GM18873 (cell line): ENCODE data around the gene COA1.
"Not testable (repeated sequence)": the region's sequence is repeated elsewhere in the genome, so short reads cannot be mapped to it uniquely, and the experiment has no call there.

Experiments
- ATAC-seq: cut with Tn5 transposase; IDR thresholded peaks from one replicate; pipeline ENCODE4 v1.9.1; 2021; ENCODE audit warnings: mild to moderate bottlenecking, moderate library complexity, moderate number of reproducible peaks; ENCODE audit not compliant: unreplicated experiment, low FRiP score

COA1 gene

GRCh38 chr7:43693687-43694398 lies 35.5 kb downstream of the COA1 start:
- no peak for ATAC-seq

- no peak for ATAC-seq
Observed at GRCh38 chr7:43692582-43693373, 36.5 kb downstream of the COA1 start.

GRCh38 chr7:43691611-43692010 lies 37.7 kb downstream of the COA1 start:
- ATAC-seq: no peak

GRCh38 chr7:43689115-43689514 lies 40.2 kb downstream of the COA1 start:
- ATAC-seq: no peak

GRCh38 chr7:43687866-43688265 lies 41.5 kb downstream of the COA1 start:
- not testable (repeated sequence) for ATAC-seq

GRCh38 chr7:43686991-43687390 lies 42.3 kb downstream of the COA1 start:
- no peak for ATAC-seq

GRCh38 chr7:43680736-43681135 lies 48.6 kb downstream of the COA1 start:
- no peak for ATAC-seq

- no peak for ATAC-seq
Observed at GRCh38 chr7:43679210-43680068, 49.9 kb downstream of the COA1 start.

- ATAC-seq: no peak
Observed at GRCh38 chr7:43678315-43678714, 51.0 kb downstream of the COA1 start.

GRCh38 chr7:43677864-43678263 lies 51.5 kb downstream of the COA1 start:
- ATAC-seq: no peak

- no peak for ATAC-seq
Observed at GRCh38 chr7:43674559-43675436, 54.5 kb downstream of the COA1 start.

GRCh38 chr7:43673243-43673976 lies 55.9 kb downstream of the COA1 start:
- ATAC-seq: not testable (repeated sequence)

- no peak for ATAC-seq
Observed at GRCh38 chr7:43671521-43671920, 57.8 kb downstream of the COA1 start.

GRCh38 chr7:43669286-43670081 lies 59.8 kb downstream of the COA1 start:
- ATAC-seq: peak; percentile 56

GRCh38 chr7:43668035-43668434 lies 61.3 kb downstream of the COA1 start:
- ATAC-seq: no peak

GRCh38 chr7:43666938-43667337 lies 62.4 kb downstream of the COA1 start:
- ATAC-seq: no peak

- no peak for ATAC-seq
Observed at GRCh38 chr7:43664681-43665080, 64.6 kb downstream of the COA1 start.

GRCh38 chr7:43660141-43660540 lies 69.2 kb downstream of the COA1 start:
- no peak for ATAC-seq

GRCh38 chr7:43659549-43659896 lies 69.8 kb downstream of the COA1 start:
- ATAC-seq: no peak
